ENCODE results near the gene NDE1. TPM values are rescaled to one million over a fixed set of nuclear protein-coding genes. Genes with fewer than 3 reads are reported as not detected.

NDE1 gene
- total RNA-seq, 1 experiment from 2014 or later, result 60.7 TPM

GRCh38 chr16:15766918-15767317 is 116.9 kb downstream of the NDE1 start:
- no peak for TF ChIP-seq CTCF (IDR thresholded peaks at IDR 0.05; ENCODE audit: insufficient read depth in 1 of 2, low read depth in 1 of 2, low read length in 1 of 2, severe bottlenecking in 1 of 2, unreplicated experiment in 1 of 2)
- BruUV-seq (replicated peaks), result no TSS peak
- peaks cover 6% of the 10 kb centered on the region for H3K27me3 Mint-ChIP-seq (ENCODE audit: insufficient read depth, unreplicated experiment)
- no peak overlapping the region for H3K27ac Mint-ChIP-seq (ENCODE audit: unreplicated experiment)
- ChIA-PET CTCF (no interaction called here), POLR2A (no interaction called here)
- no peak overlapping the region for H3K4me3 Mint-ChIP-seq (ENCODE audit: unreplicated experiment)
- H3K4me1 Mint-ChIP-seq (ENCODE audit: low read depth, unreplicated experiment), result no peaks in the 10 kb centered on the region
- intact Hi-C loops (cut with micrococcal nuclease; ENCODE audit: unreplicated experiment), result loop anchor here (1.0 to 5.0 kb wide), 3 partner anchors 55 to 430 kb away; no protein-coding TSS in a partner anchor
- Histone ChIP-seq H3K4me3 (ENCODE audit: low read depth, low read length) (no peak overlapping the region), H3K36me3 (ENCODE audit: control insufficient read depth, insufficient read depth, low read length) (no peaks in the 10 kb centered on the region), H3K4me1 (no peaks in the 10 kb centered on the region), H3K27me3 (replicated peaks; ENCODE audit: control insufficient read depth, insufficient read depth, low read length) (no peaks in the 10 kb centered on the region), H3K9me3 (no peaks in the 10 kb centered on the region)
- no peaks in the 10 kb centered on the region for H3K36me3 Mint-ChIP-seq (ENCODE audit: insufficient read depth, unreplicated experiment)
- H3K9me3 Mint-ChIP-seq (ENCODE audit: unreplicated experiment), result no peaks in the 10 kb centered on the region
- DNase-seq, result no peak

GRCh38 chr16:15768201-15768600 is 118.2 kb downstream of the NDE1 start:
- Mint-ChIP-seq H3K4me3 (ENCODE audit: unreplicated experiment) (no peak overlapping the region), H3K9me3 (ENCODE audit: unreplicated experiment) (no peaks in the 10 kb centered on the region), H3K27ac (ENCODE audit: unreplicated experiment) (no peak overlapping the region), H3K36me3 (ENCODE audit: insufficient read depth, unreplicated experiment) (no peaks in the 10 kb centered on the region), H3K27me3 (ENCODE audit: insufficient read depth, unreplicated experiment) (peaks cover 2% of the 10 kb centered on the region), H3K4me1 (ENCODE audit: low read depth, unreplicated experiment) (no peaks in the 10 kb centered on the region)
- DNase-seq, result no peak
- H3K27me3 ChIP-seq (replicated peaks; ENCODE audit: control insufficient read depth, insufficient read depth, low read length), result no peaks in the 10 kb centered on the region
- intact Hi-C loops (cut with micrococcal nuclease; ENCODE audit: unreplicated experiment), result loop anchor here (5.0 kb wide), 1 partner anchor 429 kb away; no protein-coding TSS in a partner anchor
- no peak overlapping the region for H3K4me3 ChIP-seq (ENCODE audit: low read depth, low read length)
- no peaks in the 10 kb centered on the region for H3K36me3 ChIP-seq (ENCODE audit: control insufficient read depth, insufficient read depth, low read length)
- TF ChIP-seq CTCF (IDR thresholded peaks at IDR 0.05; ENCODE audit: insufficient read depth in 1 of 2, low read depth in 1 of 2, low read length in 1 of 2, severe bottlenecking in 1 of 2, unreplicated experiment in 1 of 2), result no peak
- no peaks in the 10 kb centered on the region for H3K4me1 ChIP-seq
- POLR2A ChIA-PET, result no interaction called here
- H3K9me3 ChIP-seq, result no peaks in the 10 kb centered on the region
- BruUV-seq (replicated peaks), result no TSS peak
- CTCF ChIA-PET, result no interaction called here

- TF ChIP-seq CTCF (IDR thresholded peaks at IDR 0.05; ENCODE audit: insufficient read depth in 1 of 2, low read depth in 1 of 2, low read length in 1 of 2, severe bottlenecking in 1 of 2, unreplicated experiment in 1 of 2), result no peak
- H3K36me3 Mint-ChIP-seq (ENCODE audit: insufficient read depth, unreplicated experiment), result no peaks in the 10 kb centered on the region
- H3K4me3 Mint-ChIP-seq (ENCODE audit: unreplicated experiment), result no peak overlapping the region
- no peak overlapping the region for H3K27ac Mint-ChIP-seq (ENCODE audit: unreplicated experiment)
- no TSS peak for BruUV-seq (replicated peaks)
- Histone ChIP-seq H3K36me3 (ENCODE audit: control insufficient read depth, insufficient read depth, low read length) (no peaks in the 10 kb centered on the region), H3K9me3 (no peaks in the 10 kb centered on the region), H3K4me1 (no peaks in the 10 kb centered on the region), H3K27me3 (replicated peaks; ENCODE audit: control insufficient read depth, insufficient read depth, low read length) (no peaks in the 10 kb centered on the region), H3K4me3 (ENCODE audit: low read depth, low read length) (no peak overlapping the region)
- POLR2A ChIA-PET, result no interaction called here
- peaks cover 2% of the 10 kb centered on the region for H3K27me3 Mint-ChIP-seq (ENCODE audit: insufficient read depth, unreplicated experiment)
- CTCF ChIA-PET, result no interaction called here
- no peak for DNase-seq
- no peaks in the 10 kb centered on the region for H3K9me3 Mint-ChIP-seq (ENCODE audit: unreplicated experiment)
- intact Hi-C loops (cut with micrococcal nuclease; ENCODE audit: unreplicated experiment), result loop anchor here (5.0 kb wide), 1 partner anchor 428 kb away; no protein-coding TSS in a partner anchor
- H3K4me1 Mint-ChIP-seq (ENCODE audit: low read depth, unreplicated experiment), result no peaks in the 10 kb centered on the region
Measured at GRCh38 chr16:15769239-15769638, 119.2 kb downstream of the NDE1 start.

Data from Caco-2 (cell line).